Putamen (tissue), 1 donor: ENCODE measurements around the gene PROC.
"Not testable (repeated sequence)": the region's sequence is repeated elsewhere in the genome, so short reads cannot be mapped to it uniquely, and the experiment has no call there.

Source experiments
- DNase-seq: peaks from one replicate; pipeline ENCODE4 v3.0.0-alpha.2; 2016; ENCODE audit warnings: low spot score

Gene PROC

DNA sequence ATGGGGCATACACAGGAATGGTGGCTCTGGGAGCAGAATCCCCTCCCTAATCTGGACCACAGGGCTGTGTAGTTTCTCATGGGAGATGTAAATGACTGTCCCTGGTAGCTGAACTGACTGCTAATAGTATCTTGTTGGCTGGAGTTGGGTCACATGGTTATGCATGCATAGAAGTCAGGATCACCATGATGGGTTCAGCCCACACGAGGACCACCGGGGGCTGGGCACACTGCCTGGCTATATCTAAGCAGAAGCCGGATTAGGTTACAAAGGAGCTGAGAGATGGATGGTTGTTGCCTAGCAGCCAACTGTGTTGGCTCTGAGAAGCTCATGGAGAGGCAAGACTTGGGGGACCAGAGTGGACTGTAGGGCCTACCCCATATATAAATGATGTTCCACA, 23.7 kb upstream of the PROC start:
- DNase-seq, result no peak

DNA sequence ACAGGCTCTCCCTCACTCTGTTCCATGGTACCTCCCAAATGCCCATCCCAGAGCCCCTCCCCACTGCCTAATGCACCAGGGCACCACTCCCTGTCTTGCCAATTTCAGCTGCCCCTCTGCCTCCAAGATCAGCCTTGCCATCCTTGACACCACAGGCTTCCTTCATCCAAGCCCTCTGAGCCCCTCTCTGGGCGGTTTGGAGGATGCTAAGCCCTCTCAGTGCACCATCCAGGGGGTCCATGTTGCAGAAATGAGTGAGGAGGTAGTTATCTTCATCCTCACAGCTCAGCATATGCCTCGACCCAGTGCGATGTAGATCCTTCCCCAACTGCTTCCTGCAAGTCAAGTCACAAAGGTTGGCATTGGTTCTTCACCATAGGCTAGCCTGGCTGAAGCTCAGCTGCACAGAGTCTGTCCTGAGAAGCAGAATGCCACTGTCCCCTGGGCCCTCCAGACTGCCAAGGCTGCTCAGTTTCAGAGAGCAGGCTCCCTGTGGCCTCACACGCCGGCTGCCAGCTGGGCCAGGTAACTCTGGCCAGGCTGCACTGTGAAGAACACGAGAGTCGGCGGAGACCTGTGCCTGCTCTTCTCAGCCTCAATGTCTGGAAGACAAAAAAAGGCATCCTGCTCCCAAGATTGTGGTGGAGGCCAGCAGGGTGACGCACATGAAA, 20.5 kb upstream of the PROC start:
- DNase-seq, result no peak

DNA sequence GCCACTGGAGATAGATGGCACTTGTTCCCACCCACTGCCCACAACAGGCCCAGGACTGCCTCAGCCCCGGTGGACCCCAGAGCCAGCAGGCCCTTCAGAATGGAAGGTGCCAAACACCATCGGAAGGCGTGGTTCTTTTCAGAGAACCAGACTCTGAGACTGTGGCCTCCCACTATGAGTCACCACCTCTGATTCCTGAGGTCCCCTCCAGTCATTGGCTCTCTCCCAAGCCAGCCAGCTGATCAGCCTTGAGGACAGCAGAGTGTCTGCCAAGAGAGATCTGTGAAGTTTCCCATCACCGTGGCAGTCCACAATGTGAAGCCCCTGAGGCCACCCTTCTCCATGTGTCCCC, 20.0 kb upstream of the PROC start:
- no peak for DNase-seq

DNA sequence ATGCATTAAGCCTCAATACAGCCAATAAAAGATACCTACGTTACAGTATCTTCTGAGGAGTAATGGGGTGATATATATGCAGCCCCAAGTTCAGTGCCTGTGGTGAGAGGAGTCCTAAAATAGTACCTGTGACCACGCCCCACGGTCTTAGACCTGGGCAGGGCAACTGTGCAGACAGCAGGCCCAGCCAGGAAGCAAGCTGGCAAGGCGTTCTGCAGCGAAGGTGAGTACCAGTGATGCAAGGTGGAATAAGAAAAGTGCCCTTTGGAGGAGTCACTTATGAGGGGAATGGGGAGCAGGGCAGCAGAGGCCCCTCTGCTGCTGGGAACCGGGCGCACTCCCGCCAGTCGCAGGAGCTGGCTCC, 17.7 kb upstream of the PROC start:
- no peak for DNase-seq

DNA sequence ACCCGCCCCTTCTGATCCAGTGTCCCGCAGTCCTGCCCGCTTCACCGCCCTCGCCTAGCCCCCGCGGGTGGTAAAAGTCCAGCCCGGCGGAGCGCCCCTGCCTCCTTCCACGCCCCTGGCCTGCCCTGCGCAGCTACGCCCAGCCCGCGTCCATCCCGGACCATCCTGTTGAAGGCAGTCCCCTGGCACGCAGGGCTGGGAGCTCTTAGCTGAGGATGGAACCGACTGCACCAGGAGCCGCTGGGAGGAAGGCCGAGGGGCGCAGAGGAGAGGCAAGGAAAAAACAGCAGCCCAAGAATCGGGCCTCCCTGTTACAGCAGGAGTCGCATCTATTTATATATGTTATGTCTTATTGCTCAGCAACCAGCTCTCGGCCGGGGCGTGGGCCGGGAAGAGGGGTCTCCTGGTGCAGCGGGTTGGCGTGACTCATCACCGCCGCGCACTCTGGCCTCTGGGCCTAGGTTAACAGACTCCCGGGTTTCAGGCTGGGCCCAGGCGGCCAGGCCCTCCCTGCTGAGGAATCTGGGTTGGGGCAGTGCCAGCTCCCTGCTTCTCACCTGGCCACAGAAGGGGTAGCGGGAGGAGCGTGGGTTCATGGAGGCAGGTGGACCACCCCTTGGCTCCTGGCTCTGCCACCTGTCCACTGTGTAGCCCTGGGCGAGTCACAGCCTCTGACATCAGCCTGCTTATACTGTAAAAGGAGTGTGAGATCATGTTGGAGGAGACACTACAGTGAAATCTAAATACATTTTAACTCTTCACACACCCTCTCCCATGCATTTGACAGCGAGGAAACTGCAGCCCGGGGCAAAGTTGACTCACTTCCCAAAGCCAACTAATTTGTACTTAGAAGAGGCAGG, 17.1 kb upstream of the PROC start:
- no peak for DNase-seq

DNA sequence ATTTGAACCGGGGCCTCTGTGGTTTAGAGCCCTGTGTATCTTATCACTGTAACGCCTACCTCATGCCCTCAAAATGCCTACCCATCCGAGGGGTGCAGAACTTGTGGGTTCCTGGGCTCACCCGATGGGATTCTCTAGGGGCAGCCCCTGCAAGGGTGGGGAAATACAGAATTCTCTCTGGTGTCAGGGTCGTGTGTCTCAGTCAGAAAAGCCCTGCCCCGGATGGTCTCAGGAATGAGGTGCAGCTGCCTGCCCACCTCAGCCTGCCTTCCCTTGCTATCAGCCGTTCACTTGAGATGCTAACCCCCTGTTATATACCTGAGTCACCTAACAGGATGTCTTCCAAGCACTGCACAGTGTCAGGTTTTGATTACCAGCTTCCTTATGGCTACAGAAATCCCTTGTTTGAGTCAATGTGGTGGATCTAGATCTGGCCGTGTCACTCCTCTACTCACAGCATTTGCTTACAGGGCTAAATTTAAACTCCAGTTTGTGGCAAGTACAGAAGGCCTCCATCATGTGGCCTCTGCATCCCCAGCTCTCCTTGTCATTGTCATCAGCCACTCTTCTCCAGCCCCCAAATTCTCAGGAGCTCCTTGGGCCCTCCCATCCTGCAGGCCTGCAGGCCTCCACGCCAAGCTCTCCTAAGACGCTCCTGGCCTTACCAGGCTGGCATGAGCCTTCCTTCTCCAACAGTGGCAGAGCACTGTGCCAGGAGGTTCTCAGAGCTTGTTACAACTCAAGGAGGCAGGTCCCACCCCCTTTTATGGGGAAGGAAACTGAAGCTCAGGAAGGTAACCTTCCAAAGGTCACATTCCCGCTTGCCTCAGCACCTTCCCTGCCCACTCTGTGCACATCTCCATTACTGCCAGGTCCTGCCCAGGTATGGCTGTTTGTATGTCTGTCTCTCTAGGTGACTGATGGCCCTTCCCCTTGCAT, 16.2 kb upstream of the PROC start:
- no peak for DNase-seq

DNA sequence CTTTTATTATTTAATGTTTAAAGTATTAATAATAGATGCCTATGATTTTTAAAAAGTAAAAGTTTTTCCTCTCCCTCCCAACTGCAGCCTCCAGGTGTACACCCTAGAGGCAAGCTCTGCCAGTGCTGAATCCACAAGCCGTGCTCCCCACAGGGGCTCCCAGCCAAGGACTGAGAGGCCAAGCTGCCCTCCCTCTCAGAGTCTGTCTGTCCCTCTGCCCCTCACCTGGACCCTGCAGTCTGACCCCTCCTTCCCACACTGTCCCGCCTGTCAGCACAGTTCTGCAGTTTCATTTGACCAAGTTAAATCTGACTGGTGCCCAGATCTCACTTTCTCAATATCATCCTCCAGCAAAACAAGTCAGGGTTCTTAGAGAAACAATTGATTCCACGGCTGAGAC, 14.8 kb upstream of the PROC start:
- DNase-seq, result no peak

DNA sequence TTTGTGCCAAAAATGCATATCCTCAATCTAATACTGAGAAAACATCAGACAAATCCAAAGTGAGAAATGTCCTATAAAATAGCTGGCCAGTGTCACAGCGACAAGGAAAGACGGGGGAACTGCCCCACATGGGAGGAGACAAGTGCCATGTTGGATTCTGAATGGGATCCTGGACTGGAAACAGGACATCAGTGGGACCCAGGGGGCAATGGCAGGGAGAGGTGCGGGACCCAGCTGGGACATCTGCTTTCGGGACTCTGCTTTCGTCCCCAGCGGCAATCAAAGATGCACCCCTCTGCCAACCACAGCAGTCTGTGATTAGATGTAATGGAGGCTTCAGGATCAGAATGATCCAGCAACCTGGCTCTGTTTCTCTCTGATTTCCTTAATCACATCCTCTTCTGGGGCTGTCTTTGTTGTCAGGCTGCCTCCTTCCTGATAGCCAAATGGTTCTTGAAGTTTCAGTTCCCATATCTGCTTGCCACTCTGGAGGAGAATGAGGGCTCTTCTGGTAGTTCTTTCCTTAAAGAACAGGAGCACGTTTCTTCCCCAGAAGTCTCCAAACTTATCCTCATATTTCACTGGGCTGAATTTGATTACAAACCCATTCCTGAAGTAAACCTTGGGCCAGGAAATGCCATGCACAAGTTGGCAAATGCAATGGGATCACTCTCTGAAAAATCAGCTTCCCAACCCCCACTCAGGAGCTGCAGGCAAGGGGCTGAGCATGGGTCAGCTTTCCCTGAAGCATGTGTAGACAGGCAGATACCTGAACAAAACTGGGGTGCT, 13.6 kb upstream of the PROC start:
- no peak for DNase-seq

DNA sequence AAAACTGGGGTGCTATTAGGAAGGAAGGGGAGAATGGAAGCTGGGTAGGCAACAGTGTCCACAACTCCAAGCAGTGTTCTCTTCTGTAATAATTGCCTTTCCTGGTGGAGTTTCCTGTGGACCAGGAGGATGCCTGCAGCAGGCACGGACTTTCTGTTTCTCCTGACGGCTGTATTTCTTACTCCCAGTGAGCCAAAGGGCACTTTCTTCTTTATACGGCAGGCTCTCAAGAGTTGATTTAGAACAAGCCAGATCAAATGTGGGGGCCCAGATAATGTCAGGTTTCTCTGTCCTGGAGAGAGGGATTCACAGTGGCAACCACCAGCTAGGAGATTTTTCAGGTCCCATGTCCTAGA, 13.0 kb upstream of the PROC start:
- DNase-seq, result no peak

DNA sequence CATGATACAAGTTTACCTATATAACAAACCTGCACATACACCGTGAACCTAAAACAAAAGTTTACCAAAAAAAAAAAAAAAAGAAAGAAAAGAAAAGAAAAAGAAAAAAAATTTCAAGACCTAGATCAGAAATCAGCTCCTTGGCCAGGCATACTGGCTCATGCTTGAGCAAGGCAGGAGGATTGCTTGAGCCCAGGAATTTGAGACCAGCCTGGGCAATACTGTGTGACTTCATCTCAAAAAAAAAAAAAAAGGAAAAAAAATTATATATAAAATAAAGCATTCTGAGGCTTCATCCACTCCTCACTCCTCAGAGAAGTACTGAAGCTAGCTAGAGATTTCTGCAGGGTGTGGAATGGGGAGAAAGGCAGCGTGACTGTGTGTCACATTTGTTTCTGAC, 11.8 kb upstream of the PROC start:
- DNase-seq, result no peak

DNA sequence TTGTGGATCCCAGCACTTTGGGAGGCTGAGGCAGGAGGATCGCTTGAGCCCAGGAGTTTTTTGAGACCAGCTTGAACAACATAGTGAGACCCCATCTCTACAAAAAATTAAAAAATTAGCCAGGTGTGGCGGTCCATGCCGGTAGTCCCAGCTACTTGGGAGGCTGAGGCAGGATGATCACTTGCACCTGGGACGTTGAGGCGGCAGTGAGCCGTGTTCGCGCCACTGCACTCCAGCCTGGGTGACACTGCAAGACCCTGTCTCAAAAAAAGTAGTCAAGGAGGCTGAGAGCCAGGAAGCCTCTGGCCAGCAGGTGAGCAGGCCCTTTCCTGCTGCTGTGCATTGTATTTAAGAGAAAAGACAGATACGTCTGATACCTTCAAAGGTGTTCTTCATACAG, 11.1 kb upstream of the PROC start:
- no peak for DNase-seq

DNA sequence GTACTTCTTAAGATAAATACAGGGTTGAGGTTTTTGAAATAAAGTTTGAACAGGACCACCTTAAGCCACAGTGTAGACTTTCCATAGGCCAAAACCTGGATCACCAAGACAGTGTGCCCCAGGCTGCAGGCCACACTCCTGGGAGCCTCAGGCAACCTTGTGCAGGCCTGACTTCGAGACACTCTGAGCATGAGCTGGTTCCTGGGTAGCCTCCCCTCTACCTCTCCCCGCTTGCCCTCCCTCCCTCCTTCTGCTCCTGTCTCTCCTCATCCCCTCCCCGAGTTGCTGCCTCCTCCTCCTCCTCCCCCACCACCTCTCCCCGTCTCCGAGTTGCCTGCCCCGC, 10.6 kb upstream of the PROC start:
- no peak for DNase-seq

DNA sequence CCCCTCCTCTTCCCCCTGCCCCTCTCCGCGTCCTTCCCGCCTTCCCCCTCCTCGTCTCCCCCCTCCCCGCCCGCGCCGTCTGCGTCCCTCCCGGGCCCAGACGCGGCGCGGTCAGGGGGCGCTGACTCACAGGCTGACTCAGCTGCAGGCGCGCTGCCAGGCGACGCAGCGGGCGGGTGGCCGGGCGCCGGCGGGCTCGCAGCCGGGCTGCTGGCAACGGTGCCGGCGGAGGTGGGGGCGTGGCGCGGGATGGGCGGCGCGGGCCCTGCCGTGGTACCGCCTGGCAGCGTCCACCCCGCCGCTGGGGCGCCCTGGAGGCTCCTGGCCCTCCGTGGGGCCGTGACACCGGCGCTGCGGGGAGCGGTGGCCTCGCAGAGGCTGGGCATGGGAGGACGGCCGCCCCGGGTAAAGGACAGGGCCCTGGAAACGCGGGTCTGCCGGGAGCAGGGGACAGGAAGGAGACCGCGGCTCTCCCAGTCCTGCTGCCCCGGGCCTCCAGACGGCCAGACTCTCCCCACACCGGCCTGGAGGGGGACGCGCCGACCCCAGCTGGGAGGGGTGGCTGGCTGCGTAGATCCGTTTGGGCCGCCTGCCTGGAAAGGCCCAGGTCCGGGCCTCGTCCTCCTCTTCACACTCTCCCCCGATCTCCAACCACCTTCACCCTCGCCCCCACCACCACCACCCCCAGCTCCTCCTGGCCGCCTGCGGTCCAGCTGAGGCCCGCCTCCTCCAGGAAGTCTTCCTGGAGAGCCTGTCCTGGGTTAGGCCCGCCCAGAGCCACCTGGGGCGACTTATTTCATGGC, 10.0 kb upstream of the PROC start:
- peak; percentile 85 for DNase-seq

DNA sequence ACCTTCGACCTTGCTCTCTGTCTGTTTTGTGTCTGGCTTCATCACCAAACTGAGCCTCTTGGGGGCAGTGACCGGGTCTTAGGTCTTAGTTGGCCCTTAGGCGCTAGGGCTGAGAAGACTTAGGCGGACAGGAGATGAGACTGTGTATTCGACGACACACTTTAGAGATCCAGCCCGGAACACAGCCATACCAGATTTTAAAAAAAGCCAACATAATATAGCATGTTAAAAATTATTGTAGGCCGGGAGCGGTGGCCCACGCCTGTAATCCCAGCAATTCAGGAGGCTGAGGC, 9.5 kb upstream of the PROC start:
- DNase-seq, result no peak

DNA sequence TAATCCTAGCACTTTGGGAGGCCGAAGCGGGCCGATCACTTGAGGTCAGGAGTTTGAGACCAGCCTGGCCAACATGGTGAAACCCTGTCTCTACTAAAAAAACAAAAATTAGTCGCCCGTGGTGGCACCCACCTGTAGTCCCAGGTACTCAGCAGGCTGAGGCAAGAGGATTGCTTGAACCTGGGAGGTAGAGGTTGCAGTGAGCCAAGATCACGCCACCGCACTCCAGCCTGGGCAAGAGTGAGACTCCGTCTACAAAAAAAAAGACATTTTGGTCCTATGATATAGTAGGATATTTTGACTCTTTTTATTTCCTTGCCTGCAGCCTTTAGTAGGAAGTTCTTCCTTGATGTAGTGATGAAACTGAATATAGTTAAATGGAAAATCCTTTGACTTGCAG, 8.5 kb upstream of the PROC start:
- not testable (repeated sequence) for DNase-seq

DNA sequence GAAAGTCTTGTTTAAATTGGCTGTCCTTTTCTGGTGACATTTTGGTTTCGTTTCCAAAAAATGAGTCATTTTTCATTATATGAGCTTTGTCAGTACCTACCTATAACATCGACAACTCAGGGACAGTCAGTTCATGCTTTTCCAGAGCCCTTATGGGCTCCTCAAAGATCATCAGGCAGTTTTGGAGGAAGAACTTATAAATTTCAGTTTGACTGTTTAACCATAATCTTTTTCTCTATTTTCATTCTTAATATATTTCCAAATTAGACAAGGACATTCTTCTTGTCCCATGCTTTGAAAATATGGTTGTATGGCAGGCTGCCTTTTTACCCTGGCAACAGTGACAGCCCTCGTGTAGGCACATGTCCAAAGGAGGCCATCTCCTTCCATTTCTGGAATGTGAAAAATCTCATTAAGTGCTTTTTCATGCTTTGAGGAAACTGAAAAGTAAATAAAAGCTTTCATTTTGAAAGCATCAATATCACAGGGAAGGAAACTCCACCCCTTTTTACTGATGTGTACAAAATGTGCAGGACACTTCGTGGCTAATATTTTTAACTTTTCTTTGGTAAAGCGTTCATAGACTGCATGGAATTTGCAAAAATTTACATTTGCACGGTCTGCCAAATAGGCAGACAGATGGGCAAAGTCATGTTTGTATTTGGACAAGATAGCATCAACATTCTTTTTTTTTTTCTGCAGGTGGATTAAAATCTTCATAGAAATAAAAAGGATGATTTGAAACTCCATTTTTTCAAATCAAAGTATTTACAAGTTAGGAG, 7.2 kb upstream of the PROC start:
- DNase-seq, result no peak

DNA sequence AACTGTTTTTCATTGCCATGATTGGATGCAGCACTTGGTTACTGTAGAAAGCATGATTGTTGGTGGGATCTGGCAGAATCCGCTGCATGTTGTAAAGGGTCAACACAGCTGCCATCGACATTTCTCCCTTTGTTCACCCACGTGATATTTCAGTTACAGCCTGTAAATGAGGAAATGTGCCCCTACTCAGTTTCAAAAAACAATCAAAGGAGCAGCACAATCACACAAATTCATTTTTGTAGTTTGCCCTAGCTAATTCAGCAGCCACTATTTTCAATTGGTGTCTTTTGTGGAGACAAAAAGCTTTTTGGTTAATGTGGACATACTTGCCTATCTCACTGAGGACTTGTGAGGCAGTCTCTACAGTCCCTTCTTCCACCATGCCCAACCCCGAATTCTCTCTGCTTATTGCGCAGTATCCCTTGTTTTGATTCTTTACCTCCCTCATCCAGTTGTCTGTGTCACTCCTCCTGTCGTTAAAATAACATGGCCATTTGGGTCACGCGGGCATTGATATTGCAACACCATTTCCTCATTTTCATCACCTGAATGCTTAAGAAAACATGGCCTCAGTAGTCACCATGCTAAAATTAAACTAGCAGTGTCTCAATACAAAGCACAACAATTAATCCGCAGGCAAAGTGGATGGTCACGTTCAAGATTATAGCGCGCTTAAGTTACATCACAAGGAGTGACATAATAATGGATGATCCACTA, 6.4 kb upstream of the PROC start:
- DNase-seq, result no peak

DNA sequence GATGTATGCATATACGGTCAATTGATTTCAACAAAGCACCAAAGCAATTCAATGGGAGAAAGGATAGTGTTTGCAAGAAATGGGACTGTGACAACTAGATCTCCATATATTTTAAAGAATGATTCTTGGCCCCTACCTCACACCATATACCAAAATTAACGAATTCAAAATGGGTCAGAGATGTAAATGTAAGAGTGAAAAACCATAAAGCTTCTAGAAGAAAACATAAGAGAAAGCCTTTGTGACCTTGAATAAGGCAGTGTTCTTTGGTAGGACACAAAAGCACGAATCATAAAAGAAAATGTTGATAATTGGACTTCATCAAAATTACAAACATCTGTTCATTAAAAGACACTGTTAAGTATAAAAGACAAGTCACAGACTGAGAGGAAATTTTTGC, 5.0 kb upstream of the PROC start:
- DNase-seq, result no peak

DNA sequence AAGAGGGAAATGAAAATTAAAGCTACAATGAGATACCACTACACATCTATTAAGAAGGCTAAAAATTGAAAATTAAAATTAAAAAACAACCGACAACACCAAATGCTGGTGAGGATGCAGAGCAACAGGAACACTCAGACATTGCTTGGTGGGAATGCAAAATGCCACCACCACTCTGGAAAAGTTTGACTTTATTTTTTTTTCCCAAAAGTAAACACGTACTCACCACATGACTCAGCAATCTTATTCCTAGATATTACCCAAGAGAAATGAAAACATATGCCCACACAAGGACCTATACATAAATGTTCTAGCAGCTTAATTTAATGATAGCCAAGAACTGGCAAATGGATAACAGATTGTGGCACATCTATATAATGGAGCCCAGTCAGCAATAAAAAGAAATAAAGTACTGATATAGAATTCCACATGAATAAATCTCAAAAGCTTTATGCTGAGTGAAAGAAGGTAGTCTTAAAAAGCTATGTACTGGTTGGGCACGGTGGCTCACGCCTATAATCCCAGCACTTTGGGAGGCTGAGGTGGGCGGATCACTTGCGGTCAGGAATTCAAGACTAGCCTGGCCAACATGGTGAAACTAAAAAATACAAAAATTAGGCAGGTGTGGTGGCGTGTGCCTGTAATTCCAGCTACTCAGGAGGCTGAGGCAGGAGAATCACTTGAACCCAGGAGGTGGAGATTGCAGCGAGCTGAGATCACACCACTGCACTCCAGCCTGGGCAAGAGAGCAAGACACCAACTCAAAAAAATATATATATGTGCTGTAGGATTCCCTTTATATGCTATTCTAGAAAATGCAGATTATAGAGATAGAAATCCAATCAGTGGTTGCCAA, 4.2 kb upstream of the PROC start:
- DNase-seq, result no peak
